ENCODE data around the gene PDE5A. TPM values are rescaled to one million over a fixed set of nuclear protein-coding genes. Genes with fewer than 3 reads are reported as not detected.
"Not testable (repeated sequence)": the region's sequence is repeated elsewhere in the genome, so short reads cannot be mapped to it uniquely, and the experiment has no call there.

PDE5A gene
- total RNA-seq, 1 experiment from 2014 or later = 114 TPM

- ATAC-seq (peak; percentile 68; the same call in 1 of the 2 replicates), DNase-seq (ENCODE audit: low read depth, low spot score) (no peak)
- Histone ChIP-seq H3K4me3 (ENCODE audit: low read depth in 2 of 2, low read length in 2 of 2) (peak overlapping the region; percentile 3 to 21; a peak in 2 of 4 replicates), H3K36me3 (ENCODE audit: control insufficient read depth, insufficient read depth, low read length) (no peaks in the 10 kb centered on the region), H3K27ac (ENCODE audit: low read length) (peak overlapping the region; percentile 88), H3K4me1 (ENCODE audit: control insufficient read depth, insufficient read depth, low read length) (peaks cover 14% of the 10 kb centered on the region; the same call in 1 of the 2 replicates), H3K9me3 (ENCODE audit: control insufficient read depth, insufficient read depth, low read depth, low read length) (peaks cover 4% of the 10 kb centered on the region; the same call in 1 of the 2 replicates), H3K27me3 (ENCODE audit: control insufficient read depth, insufficient read depth, low read length) (no peaks in the 10 kb centered on the region)
- intact Hi-C loops (cut with micrococcal nuclease; ENCODE audit: unreplicated experiment) (no loop called here), in situ Hi-C loops (cut with HindIII; ENCODE audit: low pct_unique_long_range_greater_than_20kb, low sequenced_read_pairs) (no loop called here)
- TF ChIP-seq, protein P1, sequence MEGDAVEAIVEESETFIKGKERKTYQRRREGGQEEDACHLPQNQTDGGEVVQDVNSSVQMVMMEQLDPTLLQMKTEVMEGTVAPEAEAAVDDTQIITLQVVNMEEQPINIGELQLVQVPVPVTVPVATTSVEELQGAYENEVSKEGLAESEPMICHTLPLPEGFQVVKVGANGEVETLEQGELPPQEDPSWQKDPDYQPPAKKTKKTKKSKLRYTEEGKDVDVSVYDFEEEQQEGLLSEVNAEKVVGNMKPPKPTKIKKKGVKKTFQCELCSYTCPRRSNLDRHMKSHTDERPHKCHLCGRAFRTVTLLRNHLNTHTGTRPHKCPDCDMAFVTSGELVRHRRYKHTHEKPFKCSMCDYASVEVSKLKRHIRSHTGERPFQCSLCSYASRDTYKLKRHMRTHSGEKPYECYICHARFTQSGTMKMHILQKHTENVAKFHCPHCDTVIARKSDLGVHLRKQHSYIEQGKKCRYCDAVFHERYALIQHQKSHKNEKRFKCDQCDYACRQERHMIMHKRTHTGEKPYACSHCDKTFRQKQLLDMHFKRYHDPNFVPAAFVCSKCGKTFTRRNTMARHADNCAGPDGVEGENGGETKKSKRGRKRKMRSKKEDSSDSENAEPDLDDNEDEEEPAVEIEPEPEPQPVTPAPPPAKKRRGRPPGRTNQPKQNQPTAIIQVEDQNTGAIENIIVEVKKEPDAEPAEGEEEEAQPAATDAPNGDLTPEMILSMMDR (IDR thresholded peaks at IDR 0.05) = no peak
- TF ChIP-seq SIN3A (IDR thresholded peaks at IDR 0.05; ENCODE audit: borderline replicate concordance, insufficient read depth, low read depth, low read length) (no peak), POLR2AphosphoS5 (IDR thresholded peaks at IDR 0.05; ENCODE audit: low read depth, low read length) (no peak), TCF7L2 (IDR thresholded peaks at IDR 0.05; ENCODE audit: low read depth, low read length) (no peak)
- TF ChIP-seq, protein P2, sequence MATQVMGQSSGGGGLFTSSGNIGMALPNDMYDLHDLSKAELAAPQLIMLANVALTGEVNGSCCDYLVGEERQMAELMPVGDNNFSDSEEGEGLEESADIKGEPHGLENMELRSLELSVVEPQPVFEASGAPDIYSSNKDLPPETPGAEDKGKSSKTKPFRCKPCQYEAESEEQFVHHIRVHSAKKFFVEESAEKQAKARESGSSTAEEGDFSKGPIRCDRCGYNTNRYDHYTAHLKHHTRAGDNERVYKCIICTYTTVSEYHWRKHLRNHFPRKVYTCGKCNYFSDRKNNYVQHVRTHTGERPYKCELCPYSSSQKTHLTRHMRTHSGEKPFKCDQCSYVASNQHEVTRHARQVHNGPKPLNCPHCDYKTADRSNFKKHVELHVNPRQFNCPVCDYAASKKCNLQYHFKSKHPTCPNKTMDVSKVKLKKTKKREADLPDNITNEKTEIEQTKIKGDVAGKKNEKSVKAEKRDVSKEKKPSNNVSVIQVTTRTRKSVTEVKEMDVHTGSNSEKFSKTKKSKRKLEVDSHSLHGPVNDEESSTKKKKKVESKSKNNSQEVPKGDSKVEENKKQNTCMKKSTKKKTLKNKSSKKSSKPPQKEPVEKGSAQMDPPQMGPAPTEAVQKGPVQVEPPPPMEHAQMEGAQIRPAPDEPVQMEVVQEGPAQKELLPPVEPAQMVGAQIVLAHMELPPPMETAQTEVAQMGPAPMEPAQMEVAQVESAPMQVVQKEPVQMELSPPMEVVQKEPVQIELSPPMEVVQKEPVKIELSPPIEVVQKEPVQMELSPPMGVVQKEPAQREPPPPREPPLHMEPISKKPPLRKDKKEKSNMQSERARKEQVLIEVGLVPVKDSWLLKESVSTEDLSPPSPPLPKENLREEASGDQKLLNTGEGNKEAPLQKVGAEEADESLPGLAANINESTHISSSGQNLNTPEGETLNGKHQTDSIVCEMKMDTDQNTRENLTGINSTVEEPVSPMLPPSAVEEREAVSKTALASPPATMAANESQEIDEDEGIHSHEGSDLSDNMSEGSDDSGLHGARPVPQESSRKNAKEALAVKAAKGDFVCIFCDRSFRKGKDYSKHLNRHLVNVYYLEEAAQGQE (IDR thresholded peaks at IDR 0.05; ENCODE audit: insufficient read depth in 1 of 2, low read depth in 2 of 2, low read length in 1 of 2) = no peak
- ChIA-PET CTCF (no interaction called here), POLR2A (interaction anchor here (1.0 kb wide), 1 partner anchor 35 kb away, joined by 3 read pairs; the partner anchor contains the start of gene PDE5A)
- BruUV-seq (replicated peaks) = no TSS peak
These were observed 34.7 kb upstream of the PDE5A start for GRCh38 chr4:119663160-119663788.

GRCh38 chr4:119662612-119663011 is 34.0 kb upstream of the PDE5A start:
- H3K4me3 ChIP-seq (ENCODE audit: low read depth in 2 of 2, low read length in 2 of 2); H3K27me3 ChIP-seq (ENCODE audit: control insufficient read depth, insufficient read depth, low read length); ATAC-seq; POLR2A ChIA-PET; H3K9me3 ChIP-seq (ENCODE audit: control insufficient read depth, insufficient read depth, low read depth, low read length); CTCF ChIA-PET; DNase-seq (ENCODE audit: low read depth, low spot score); BruUV-seq (replicated peaks); H3K36me3 ChIP-seq (ENCODE audit: control insufficient read depth, insufficient read depth, low read length); intact Hi-C loops (cut with micrococcal nuclease; ENCODE audit: unreplicated experiment); in situ Hi-C loops (cut with HindIII; ENCODE audit: low pct_unique_long_range_greater_than_20kb, low sequenced_read_pairs): not testable (repeated sequence)
- peak overlapping the region; percentile 88 for H3K27ac ChIP-seq (ENCODE audit: low read length)
- peaks cover 15% of the 10 kb centered on the region; the same call in 1 of the 2 replicates for H3K4me1 ChIP-seq (ENCODE audit: control insufficient read depth, insufficient read depth, low read length)

GRCh38 chr4:119661231-119661630 is 32.6 kb upstream of the PDE5A start:
- no peak for ATAC-seq

More at GRCh38 chr4:119661231-119661630, 32.6 kb upstream of the PDE5A start:
- Histone ChIP-seq H3K4me3 (ENCODE audit: low read depth in 2 of 2, low read length in 2 of 2) (no peak overlapping the region), H3K9me3 (ENCODE audit: control insufficient read depth, insufficient read depth, low read depth, low read length) (peaks cover 4% of the 10 kb centered on the region; the same call in 1 of the 2 replicates), H3K27ac (ENCODE audit: low read length) (peak overlapping the region; percentile 88), H3K36me3 (ENCODE audit: control insufficient read depth, insufficient read depth, low read length) (no peaks in the 10 kb centered on the region), H3K27me3 (ENCODE audit: control insufficient read depth, insufficient read depth, low read length) (no peaks in the 10 kb centered on the region), H3K4me1 (ENCODE audit: control insufficient read depth, insufficient read depth, low read length) (peaks cover 24% of the 10 kb centered on the region)
- TF ChIP-seq, protein P1 (IDR thresholded peaks at IDR 0.05) = no peak
- TF ChIP-seq TCF7L2 (IDR thresholded peaks at IDR 0.05; ENCODE audit: low read depth, low read length) = no peak
- TF ChIP-seq, protein P2 (IDR thresholded peaks at IDR 0.05; ENCODE audit: insufficient read depth in 1 of 2, low read depth in 2 of 2, low read length in 1 of 2) = no peak
- TF ChIP-seq POLR2AphosphoS5 (IDR thresholded peaks at IDR 0.05; ENCODE audit: low read depth, low read length) = no peak
- TF ChIP-seq SIN3A (IDR thresholded peaks at IDR 0.05; ENCODE audit: borderline replicate concordance, insufficient read depth, low read depth, low read length) = no peak
- in situ Hi-C loops (cut with HindIII; ENCODE audit: low pct_unique_long_range_greater_than_20kb, low sequenced_read_pairs) = no loop called here
- no TSS peak for BruUV-seq (replicated peaks)
- ChIA-PET POLR2A (no interaction called here), CTCF (no interaction called here)
- no peak for DNase-seq (ENCODE audit: low read depth, low spot score)
- intact Hi-C loops (cut with micrococcal nuclease; ENCODE audit: unreplicated experiment) = no loop called here
